HepG2 (cell line): ENCODE measurements around the gene BCAR3. TPM values are rescaled to one million over a fixed set of nuclear protein-coding genes. Genes with fewer than 3 reads are reported as not detected.

ENCODE experiments used
- KDM3A ChIP-seq: IDR thresholded peaks from 2 replicates; pipeline ENCODE4 v1.6.1; 2018; ENCODE audit warnings: low read depth, missing compliant biosample characterization
- PHB2 ChIP-seq: fragments of 450-650 bp; IDR thresholded peaks from 2 replicates; pipeline ENCODE4 v1.6.1; 2018; ENCODE audit not compliant: partially characterized antibody
- PLRG1 ChIP-seq: fragments of 450-650 bp; conservative IDR thresholded peaks from 2 replicates; pipeline ENCODE4 v1.6.1; 2016
- POLR2A ChIP-seq, 2 experiments: IDR thresholded peaks; 2 replicates each; pipeline ENCODE4 v1.6.1; 2011; ENCODE audit warnings: low read depth in 2 of 2, low read length in 2 of 2, mild to moderate bottlenecking in 1 of 2, moderate library complexity in 1 of 2; ENCODE audit not compliant: insufficient read depth in 1 of 2
- ZMYM3 ChIP-seq: sonication (generic); formaldehyde crosslinking; IDR thresholded peaks from 2 replicates; pipeline ENCODE4 v1.5.1; 2020; ENCODE audit warnings: mild to moderate bottlenecking, missing genetic modification reagents
- ZNF564 ChIP-seq: sonication (generic); formaldehyde crosslinking; IDR thresholded peaks from 2 replicates; pipeline ENCODE4 v1.8.1; 2023; ENCODE audit warnings: mild to moderate bottlenecking, missing genetic modification reagents
- ZNF589 ChIP-seq: sonication (generic); formaldehyde crosslinking; conservative IDR thresholded peaks from 2 replicates; pipeline ENCODE4 v1.8.0; 2022; ENCODE audit warnings: mild to moderate bottlenecking, moderate library complexity, missing genetic modification reagents
- polyA plus RNA-seq, 8 experiments: library from polyadenylated mRNA; depleted of rRNA in 3 of 8; stranded (reverse) in 7 of 8; unstranded in 1 of 8; fragments of >200 nt; fragmentation: Illumina TruSeq in 4 of 8; extraction: Trizol in 4 of 8; gene quantifications; 2 replicates each; pipeline versions ENCODE4 v1.2.1 to v1.2.3, GENCODE V29; 2011 to 2016; ENCODE audit warnings: low read depth in 4 of 8, missing spikeins in 1 of 8, mixed read lengths in 1 of 8; ENCODE audit not compliant: insufficient read depth in 1 of 8
- total RNA-seq, 5 experiments: library from RNA; depleted of rRNA; stranded (reverse); fragments of >200 nt; fragmentation: Illumina TruSeq; extraction: Trizol; gene quantifications; 2 replicates each; pipeline ENCODE4 v1.2.3, GENCODE V29; 2016; ENCODE audit warnings: low read depth in 1 of 5
- TF ChIP-seq, protein P1 (sequence below): sonication (generic); formaldehyde crosslinking; IDR thresholded peaks from 2 replicates; pipeline ENCODE4 v1.5.0; 2020; ENCODE audit warnings: mild to moderate bottlenecking, missing genetic modification reagents, borderline replicate concordance
- TF ChIP-seq, protein P2 (sequence below): sonication (generic); formaldehyde crosslinking; IDR thresholded peaks from 2 replicates; pipeline ENCODE4 v1.5.0; 2020; ENCODE audit warnings: mild to moderate bottlenecking, missing genetic modification reagents, moderate library complexity
- TF ChIP-seq, protein P3 (sequence below): IDR thresholded peaks from 2 replicates; pipeline ENCODE4 v1.6.1; 2012; ENCODE audit warnings: low read length, improper control_type of control experiment
- TF ChIP-seq, protein P4 (sequence below): sonication (generic); formaldehyde crosslinking; IDR thresholded peaks from 2 replicates; pipeline ENCODE4 v1.4.0; 2020; ENCODE audit warnings: mild to moderate bottlenecking, missing genetic modification reagents

The BCAR3 gene
- total and polyA plus RNA-seq, 2 of the 13 experiments (the other 11 are each of a cell fraction or from before 2014, with no cell fraction given) = 3.6 to 4.8 TPM

DNA sequence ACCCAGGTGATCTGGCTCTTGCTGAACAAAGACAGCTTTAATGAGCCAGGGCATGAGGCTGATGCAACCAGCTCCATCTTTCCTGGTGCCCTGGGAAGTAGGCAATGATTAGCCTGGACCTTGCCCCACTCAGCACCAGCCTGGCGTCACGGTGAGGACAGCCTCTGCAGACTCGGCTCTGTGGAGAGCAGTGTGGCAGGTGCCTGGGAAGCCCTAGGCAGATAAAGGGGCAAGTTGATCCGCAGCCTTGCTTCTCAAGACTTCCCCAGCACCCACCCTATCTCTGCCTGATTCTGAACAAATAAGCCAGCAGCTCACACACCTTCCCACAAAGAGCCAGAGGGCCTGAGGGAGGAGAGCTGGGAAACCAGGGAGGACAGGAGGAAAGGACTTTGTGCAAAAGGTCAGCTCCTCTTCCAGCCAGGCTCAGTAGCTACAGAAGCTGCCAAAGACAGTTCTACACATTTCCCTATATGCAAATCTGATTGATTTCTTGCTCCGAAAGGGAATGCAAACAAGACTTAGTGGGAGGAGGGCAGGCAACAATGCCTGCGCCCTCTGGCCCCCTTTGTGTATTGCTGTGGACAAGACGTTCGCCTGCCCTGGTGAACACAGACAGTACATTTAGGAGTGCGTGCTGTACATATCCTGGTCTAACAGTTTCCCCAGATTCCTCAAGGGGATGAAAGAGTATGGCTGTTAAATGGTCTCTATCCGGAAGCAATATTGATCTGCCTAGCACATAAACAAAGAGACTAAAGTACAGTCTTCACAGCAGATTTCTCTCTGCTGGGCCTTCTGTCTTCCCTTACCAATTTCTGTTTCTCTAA is 63.8 kb downstream of the BCAR3 start (continued):
- TF ChIP-seq, protein P1, sequence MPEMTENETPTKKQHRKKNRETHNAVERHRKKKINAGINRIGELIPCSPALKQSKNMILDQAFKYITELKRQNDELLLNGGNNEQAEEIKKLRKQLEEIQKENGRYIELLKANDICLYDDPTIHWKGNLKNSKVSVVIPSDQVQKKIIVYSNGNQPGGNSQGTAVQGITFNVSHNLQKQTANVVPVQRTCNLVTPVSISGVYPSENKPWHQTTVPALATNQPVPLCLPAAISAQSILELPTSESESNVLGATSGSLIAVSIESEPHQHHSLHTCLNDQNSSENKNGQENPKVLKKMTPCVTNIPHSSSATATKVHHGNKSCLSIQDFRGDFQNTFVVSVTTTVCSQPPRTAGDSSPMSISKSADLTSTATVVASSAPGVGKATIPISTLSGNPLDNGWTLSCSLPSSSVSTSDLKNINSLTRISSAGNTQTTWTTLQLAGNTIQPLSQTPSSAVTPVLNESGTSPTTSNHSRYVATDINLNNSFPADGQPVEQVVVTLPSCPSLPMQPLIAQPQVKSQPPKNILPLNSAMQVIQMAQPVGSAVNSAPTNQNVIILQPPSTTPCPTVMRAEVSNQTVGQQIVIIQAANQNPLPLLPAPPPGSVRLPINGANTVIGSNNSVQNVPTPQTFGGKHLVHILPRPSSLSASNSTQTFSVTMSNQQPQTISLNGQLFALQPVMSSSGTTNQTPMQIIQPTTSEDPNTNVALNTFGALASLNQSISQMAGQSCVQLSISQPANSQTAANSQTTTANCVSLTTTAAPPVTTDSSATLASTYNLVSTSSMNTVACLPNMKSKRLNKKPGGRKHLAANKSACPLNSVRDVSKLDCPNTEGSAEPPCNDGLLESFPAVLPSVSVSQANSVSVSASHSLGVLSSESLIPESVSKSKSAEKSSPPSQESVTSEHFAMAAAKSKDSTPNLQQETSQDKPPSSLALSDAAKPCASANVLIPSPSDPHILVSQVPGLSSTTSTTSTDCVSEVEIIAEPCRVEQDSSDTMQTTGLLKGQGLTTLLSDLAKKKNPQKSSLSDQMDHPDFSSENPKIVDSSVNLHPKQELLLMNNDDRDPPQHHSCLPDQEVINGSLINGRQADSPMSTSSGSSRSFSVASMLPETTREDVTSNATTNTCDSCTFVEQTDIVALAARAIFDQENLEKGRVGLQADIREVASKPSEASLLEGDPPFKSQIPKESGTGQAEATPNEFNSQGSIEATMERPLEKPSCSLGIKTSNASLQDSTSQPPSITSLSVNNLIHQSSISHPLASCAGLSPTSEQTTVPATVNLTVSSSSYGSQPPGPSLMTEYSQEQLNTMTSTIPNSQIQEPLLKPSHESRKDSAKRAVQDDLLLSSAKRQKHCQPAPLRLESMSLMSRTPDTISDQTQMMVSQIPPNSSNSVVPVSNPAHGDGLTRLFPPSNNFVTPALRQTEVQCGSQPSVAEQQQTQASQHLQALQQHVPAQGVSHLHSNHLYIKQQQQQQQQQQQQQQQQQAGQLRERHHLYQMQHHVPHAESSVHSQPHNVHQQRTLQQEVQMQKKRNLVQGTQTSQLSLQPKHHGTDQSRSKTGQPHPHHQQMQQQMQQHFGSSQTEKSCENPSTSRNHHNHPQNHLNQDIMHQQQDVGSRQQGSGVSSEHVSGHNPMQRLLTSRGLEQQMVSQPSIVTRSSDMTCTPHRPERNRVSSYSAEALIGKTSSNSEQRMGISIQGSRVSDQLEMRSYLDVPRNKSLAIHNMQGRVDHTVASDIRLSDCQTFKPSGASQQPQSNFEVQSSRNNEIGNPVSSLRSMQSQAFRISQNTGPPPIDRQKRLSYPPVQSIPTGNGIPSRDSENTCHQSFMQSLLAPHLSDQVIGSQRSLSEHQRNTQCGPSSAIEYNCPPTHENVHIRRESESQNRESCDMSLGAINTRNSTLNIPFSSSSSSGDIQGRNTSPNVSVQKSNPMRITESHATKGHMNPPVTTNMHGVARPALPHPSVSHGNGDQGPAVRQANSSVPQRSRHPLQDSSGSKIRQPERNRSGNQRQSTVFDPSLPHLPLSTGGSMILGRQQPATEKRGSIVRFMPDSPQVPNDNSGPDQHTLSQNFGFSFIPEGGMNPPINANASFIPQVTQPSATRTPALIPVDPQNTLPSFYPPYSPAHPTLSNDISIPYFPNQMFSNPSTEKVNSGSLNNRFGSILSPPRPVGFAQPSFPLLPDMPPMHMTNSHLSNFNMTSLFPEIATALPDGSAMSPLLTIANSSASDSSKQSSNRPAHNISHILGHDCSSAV = 0 out of 2 replicates have a peak, but pooled peaks have one; percentile 21
- TF ChIP-seq ZNF564 (CRISPR knock-in tag) = peak; percentile 58; the same call in 1 of the 2 replicates
- TF ChIP-seq PLRG1 = no peak
- TF ChIP-seq, protein P2, sequence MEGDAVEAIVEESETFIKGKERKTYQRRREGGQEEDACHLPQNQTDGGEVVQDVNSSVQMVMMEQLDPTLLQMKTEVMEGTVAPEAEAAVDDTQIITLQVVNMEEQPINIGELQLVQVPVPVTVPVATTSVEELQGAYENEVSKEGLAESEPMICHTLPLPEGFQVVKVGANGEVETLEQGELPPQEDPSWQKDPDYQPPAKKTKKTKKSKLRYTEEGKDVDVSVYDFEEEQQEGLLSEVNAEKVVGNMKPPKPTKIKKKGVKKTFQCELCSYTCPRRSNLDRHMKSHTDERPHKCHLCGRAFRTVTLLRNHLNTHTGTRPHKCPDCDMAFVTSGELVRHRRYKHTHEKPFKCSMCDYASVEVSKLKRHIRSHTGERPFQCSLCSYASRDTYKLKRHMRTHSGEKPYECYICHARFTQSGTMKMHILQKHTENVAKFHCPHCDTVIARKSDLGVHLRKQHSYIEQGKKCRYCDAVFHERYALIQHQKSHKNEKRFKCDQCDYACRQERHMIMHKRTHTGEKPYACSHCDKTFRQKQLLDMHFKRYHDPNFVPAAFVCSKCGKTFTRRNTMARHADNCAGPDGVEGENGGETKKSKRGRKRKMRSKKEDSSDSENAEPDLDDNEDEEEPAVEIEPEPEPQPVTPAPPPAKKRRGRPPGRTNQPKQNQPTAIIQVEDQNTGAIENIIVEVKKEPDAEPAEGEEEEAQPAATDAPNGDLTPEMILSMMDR (CRISPR knock-in tag) = peak; percentile 10; the same call in 1 of the 2 replicates
- TF ChIP-seq ZNF589 = peak; percentile 89
- TF ChIP-seq POLR2A (IDR thresholded peaks at IDR 0.05; ENCODE audit: insufficient read depth in 1 of 2, low read depth in 2 of 2, low read length in 2 of 2) = peak; percentile 86 to 93
- TF ChIP-seq, protein P3, sequence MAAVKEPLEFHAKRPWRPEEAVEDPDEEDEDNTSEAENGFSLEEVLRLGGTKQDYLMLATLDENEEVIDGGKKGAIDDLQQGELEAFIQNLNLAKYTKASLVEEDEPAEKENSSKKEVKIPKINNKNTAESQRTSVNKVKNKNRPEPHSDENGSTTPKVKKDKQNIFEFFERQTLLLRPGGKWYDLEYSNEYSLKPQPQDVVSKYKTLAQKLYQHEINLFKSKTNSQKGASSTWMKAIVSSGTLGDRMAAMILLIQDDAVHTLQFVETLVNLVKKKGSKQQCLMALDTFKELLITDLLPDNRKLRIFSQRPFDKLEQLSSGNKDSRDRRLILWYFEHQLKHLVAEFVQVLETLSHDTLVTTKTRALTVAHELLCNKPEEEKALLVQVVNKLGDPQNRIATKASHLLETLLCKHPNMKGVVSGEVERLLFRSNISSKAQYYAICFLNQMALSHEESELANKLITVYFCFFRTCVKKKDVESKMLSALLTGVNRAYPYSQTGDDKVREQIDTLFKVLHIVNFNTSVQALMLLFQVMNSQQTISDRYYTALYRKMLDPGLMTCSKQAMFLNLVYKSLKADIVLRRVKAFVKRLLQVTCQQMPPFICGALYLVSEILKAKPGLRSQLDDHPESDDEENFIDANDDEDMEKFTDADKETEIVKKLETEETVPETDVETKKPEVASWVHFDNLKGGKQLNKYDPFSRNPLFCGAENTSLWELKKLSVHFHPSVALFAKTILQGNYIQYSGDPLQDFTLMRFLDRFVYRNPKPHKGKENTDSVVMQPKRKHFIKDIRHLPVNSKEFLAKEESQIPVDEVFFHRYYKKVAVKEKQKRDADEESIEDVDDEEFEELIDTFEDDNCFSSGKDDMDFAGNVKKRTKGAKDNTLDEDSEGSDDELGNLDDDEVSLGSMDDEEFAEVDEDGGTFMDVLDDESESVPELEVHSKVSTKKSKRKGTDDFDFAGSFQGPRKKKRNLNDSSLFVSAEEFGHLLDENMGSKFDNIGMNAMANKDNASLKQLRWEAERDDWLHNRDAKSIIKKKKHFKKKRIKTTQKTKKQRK = no peak
- peak; percentile 7 for TF ChIP-seq ZMYM3
- TF ChIP-seq KDM3A (CRISPR knock-in tag) = peak; percentile 9; the same call in 1 of the 2 replicates
- TF ChIP-seq, protein P4, sequence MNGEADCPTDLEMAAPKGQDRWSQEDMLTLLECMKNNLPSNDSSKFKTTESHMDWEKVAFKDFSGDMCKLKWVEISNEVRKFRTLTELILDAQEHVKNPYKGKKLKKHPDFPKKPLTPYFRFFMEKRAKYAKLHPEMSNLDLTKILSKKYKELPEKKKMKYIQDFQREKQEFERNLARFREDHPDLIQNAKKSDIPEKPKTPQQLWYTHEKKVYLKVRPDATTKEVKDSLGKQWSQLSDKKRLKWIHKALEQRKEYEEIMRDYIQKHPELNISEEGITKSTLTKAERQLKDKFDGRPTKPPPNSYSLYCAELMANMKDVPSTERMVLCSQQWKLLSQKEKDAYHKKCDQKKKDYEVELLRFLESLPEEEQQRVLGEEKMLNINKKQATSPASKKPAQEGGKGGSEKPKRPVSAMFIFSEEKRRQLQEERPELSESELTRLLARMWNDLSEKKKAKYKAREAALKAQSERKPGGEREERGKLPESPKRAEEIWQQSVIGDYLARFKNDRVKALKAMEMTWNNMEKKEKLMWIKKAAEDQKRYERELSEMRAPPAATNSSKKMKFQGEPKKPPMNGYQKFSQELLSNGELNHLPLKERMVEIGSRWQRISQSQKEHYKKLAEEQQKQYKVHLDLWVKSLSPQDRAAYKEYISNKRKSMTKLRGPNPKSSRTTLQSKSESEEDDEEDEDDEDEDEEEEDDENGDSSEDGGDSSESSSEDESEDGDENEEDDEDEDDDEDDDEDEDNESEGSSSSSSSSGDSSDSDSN (CRISPR knock-in tag) = peak; percentile 80
- TF ChIP-seq PHB2 = no peak
